HG03045 (cell line): ENCODE results near the gene AIFM1.

Source experiments
- ATAC-seq: cut with Tn5 transposase; IDR thresholded peaks from one replicate; pipeline ENCODE4 v1.9.1; 2021; ENCODE audit warnings: mild to moderate bottlenecking, moderate library complexity; ENCODE audit not compliant: unreplicated experiment

Gene AIFM1

GRCh38 chrX:130165703-130166502 lies at the start of gene AIFM1:
Gene AIFM1, minus strand, starts transcription at chrX:130165841. Its CDS starts 185 bp downstream, at chrX:130165656.
- ATAC-seq = peak; percentile 93

GRCh38 chrX:130213376-130213775 lies 47.7 kb upstream of the AIFM1 start:
- no peak for ATAC-seq

GRCh38 chrX:130212371-130212770 lies 46.7 kb upstream of the AIFM1 start:
- no peak for ATAC-seq

- no peak for ATAC-seq
These were observed 46.0 kb upstream of the AIFM1 start for GRCh38 chrX:130211415-130212186.

- ATAC-seq = no peak
These were observed 39.0 kb upstream of the AIFM1 start for GRCh38 chrX:130204647-130205046.

GRCh38 chrX:130197464-130197863 lies 31.8 kb upstream of the AIFM1 start:
- ATAC-seq = no peak

- ATAC-seq = no peak
These were observed 30.8 kb upstream of the AIFM1 start for GRCh38 chrX:130196466-130196865.

GRCh38 chrX:130190801-130191200 lies 25.2 kb upstream of the AIFM1 start:
- no peak for ATAC-seq

GRCh38 chrX:130186651-130187050 lies 21.0 kb upstream of the AIFM1 start:
- no peak for ATAC-seq

- no peak for ATAC-seq
These were observed 19.2 kb upstream of the AIFM1 start for GRCh38 chrX:130184857-130185256.

GRCh38 chrX:130184168-130184567 lies 18.5 kb upstream of the AIFM1 start:
- no peak for ATAC-seq

- ATAC-seq = no peak
These were observed 14.1 kb upstream of the AIFM1 start for GRCh38 chrX:130179579-130180215.

GRCh38 chrX:130179170-130179569 lies 13.5 kb upstream of the AIFM1 start:
- ATAC-seq = no peak

- ATAC-seq = no peak
These were observed 11.3 kb upstream of the AIFM1 start for GRCh38 chrX:130176942-130177341.

- peak; percentile 76 for ATAC-seq
These were observed 10.7 kb upstream of the AIFM1 start for GRCh38 chrX:130176354-130176776.

GRCh38 chrX:130174937-130175336 lies 9.3 kb upstream of the AIFM1 start:
- ATAC-seq = no peak

GRCh38 chrX:130174045-130174704 lies 8.5 kb upstream of the AIFM1 start:
- no peak for ATAC-seq

GRCh38 chrX:130173190-130173895 lies 7.7 kb upstream of the AIFM1 start:
- ATAC-seq = no peak

- no peak for ATAC-seq
These were observed 6.6 kb upstream of the AIFM1 start for GRCh38 chrX:130172127-130172845.
